Renal cortical epithelial cell (primary cell): ENCODE measurements around the gene PRMT2. TPM values are rescaled to one million over a fixed set of nuclear protein-coding genes. Genes with fewer than 3 reads are reported as not detected.
"Not testable (repeated sequence)": the region's sequence is repeated elsewhere in the genome, so short reads cannot be mapped to it uniquely, and the experiment has no call there.

Source experiments
- DNase-seq: peaks from one replicate; pipeline ENCODE4 v3.0.0-alpha.2; 2011; ENCODE audit warnings: low read depth
- total RNA-seq: library from RNA; depleted of rRNA; stranded (reverse); fragments of >200 nt; gene quantifications from 2 replicates; pipeline ENCODE4 v1.2.3, GENCODE V29; 2014

Gene PRMT2
- total RNA-seq, 1 donor from 2014 or later = 163 TPM

GRCh38 chr21:46668904-46669303, 33.4 kb downstream of the PRMT2 start:
- not testable (repeated sequence) for DNase-seq

GRCh38 chr21:46674430-46675007, 39.0 kb downstream of the PRMT2 start:
- no peak for DNase-seq

GRCh38 chr21:46675595-46676280, 40.3 kb downstream of the PRMT2 start:
- no peak for DNase-seq

GRCh38 chr21:46676542-46676941, 41.1 kb downstream of the PRMT2 start:
- not testable (repeated sequence) for DNase-seq

- peak; percentile 6 for DNase-seq
Observed at GRCh38 chr21:46681593-46681992, 46.1 kb downstream of the PRMT2 start.

- DNase-seq = not testable (repeated sequence)
Observed at GRCh38 chr21:46698652-46699051, 63.2 kb downstream of the PRMT2 start.

- not testable (repeated sequence) for DNase-seq
Observed at GRCh38 chr21:46699104-46699503, 63.6 kb downstream of the PRMT2 start.

Other genes with a start within 250 kb of the PRMT2 start
- gene DIP2A, start 176.8 kb upstream of the PRMT2 start, total RNA-seq = 15.8 and 46.7 TPM in 2 replicates
- gene S100B, start 30.6 kb upstream of the PRMT2 start, total RNA-seq = not detected in 2 replicates